Esophagus squamous epithelium (tissue), 4 donors: ENCODE measurements around the gene SHOX.

ENCODE experiments used
- POLR2A ChIP-seq, 4 donors: fragments of 450-650 bp; IDR thresholded peaks; one replicate each; pipeline ENCODE4 v1.6.1; 2017; ENCODE audit warnings: antibody characterized with exemption in 4 of 4, mild to moderate bottlenecking in 4 of 4, moderate library complexity in 3 of 4
- TF ChIP-seq, protein P1 (sequence below), 6 experiments: fragments of 450-650 bp in 4 of 6; fragments of 200-600 bp in 2 of 6; sonication (generic) in 2 of 6; IDR thresholded peaks; one replicate each; pipeline ENCODE4 v1.5.1; 2016 to 2019; ENCODE audit warnings: antibody characterized with exemption in 6 of 6, mild to moderate bottlenecking in 4 of 6, moderate library complexity in 4 of 6

DNA sequence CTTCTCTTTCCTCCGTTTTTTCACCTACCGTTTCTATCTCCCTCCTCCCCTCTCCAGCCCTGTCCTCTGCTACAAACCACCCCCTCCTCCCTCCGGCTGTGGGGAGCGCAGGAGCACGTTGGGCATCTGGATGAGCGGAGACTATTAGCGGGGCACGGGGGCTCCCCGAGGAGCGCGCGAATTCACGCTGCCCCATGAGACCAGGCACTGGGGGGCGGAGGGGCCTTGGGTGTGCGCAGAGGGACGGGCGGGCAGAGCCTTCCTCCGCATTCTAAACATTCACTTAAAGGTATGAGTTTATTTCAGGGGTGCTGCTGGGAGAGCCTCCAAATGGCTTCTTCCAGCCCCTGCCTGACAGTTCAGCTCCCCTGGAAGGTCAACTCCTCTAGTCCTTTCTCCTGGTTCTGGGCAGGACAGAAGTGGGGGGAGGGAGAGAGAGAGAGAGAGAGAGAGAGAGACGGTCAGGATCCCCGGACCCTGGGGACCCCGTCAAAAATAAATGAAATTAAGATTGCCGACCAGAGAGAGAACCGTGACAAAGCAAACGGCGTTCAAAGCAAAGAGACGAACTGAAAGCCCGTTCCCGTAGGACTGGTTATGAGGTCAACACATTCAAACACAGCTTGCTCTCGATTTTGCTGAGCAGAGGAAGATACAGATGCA is 5.0 kb downstream of the SHOX start:
- TF ChIP-seq, protein P1, sequence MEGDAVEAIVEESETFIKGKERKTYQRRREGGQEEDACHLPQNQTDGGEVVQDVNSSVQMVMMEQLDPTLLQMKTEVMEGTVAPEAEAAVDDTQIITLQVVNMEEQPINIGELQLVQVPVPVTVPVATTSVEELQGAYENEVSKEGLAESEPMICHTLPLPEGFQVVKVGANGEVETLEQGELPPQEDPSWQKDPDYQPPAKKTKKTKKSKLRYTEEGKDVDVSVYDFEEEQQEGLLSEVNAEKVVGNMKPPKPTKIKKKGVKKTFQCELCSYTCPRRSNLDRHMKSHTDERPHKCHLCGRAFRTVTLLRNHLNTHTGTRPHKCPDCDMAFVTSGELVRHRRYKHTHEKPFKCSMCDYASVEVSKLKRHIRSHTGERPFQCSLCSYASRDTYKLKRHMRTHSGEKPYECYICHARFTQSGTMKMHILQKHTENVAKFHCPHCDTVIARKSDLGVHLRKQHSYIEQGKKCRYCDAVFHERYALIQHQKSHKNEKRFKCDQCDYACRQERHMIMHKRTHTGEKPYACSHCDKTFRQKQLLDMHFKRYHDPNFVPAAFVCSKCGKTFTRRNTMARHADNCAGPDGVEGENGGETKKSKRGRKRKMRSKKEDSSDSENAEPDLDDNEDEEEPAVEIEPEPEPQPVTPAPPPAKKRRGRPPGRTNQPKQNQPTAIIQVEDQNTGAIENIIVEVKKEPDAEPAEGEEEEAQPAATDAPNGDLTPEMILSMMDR (IDR thresholded peaks at IDR 0.05) = no peak
- no peak for TF ChIP-seq POLR2A (IDR thresholded peaks at IDR 0.05)
